Measurements from ENCODE around the gene CDK11B.
"Not testable (repeated sequence)": the region's sequence is repeated elsewhere in the genome, so short reads cannot be mapped to it uniquely, and the experiment has no call there.

CDK11B gene

GRCh38 chr1:1692324-1692713, 33.5 kb upstream of the CDK11B start:
- not testable (repeated sequence) for H3K27me3 Mint-ChIP-seq, H3K9me3 Mint-ChIP-seq
- Mint-ChIP-seq H3K27ac (peak overlapping the region; percentile 80), H3K4me3 (peak overlapping the region; percentile 77), H3K36me3 (ENCODE audit: low read depth) (peaks cover 12% of the 10 kb centered on the region), H3K4me1 (ENCODE audit: low read depth) (peaks cover 12% of the 10 kb centered on the region)
- peak; percentile 91 for DNase-seq

- not testable (repeated sequence) for H3K9me3 Mint-ChIP-seq, H3K27ac Mint-ChIP-seq, DNase-seq, H3K27me3 Mint-ChIP-seq, H3K4me3 Mint-ChIP-seq
- Mint-ChIP-seq H3K36me3 (ENCODE audit: low read depth) (peaks cover 15% of the 10 kb centered on the region), H3K4me1 (ENCODE audit: low read depth) (peaks cover 18% of the 10 kb centered on the region)
These were observed 32.6 kb upstream of the CDK11B start for GRCh38 chr1:1691443-1691842.

- Mint-ChIP-seq H3K4me1 (ENCODE audit: low read depth) (peaks cover 24% of the 10 kb centered on the region), H3K36me3 (ENCODE audit: low read depth) (peaks cover 19% of the 10 kb centered on the region)
- H3K9me3 Mint-ChIP-seq, DNase-seq, H3K27me3 Mint-ChIP-seq, H3K4me3 Mint-ChIP-seq, H3K27ac Mint-ChIP-seq: not testable (repeated sequence)
These were observed 30.7 kb upstream of the CDK11B start for GRCh38 chr1:1689526-1689925.

- Mint-ChIP-seq H3K27ac (peak overlapping the region; percentile 58), H3K27me3 (no peaks in the 10 kb centered on the region), H3K4me1 (ENCODE audit: low read depth) (peaks cover 32% of the 10 kb centered on the region), H3K4me3 (no peak overlapping the region), H3K9me3 (no peaks in the 10 kb centered on the region), H3K36me3 (ENCODE audit: low read depth) (peaks cover 28% of the 10 kb centered on the region)
- DNase-seq: no peak
These were observed 29.0 kb upstream of the CDK11B start for GRCh38 chr1:1687846-1688245.

GRCh38 chr1:1684031-1684681, 25.4 kb upstream of the CDK11B start:
- Mint-ChIP-seq H3K4me1 (ENCODE audit: low read depth) (peaks cover 37% of the 10 kb centered on the region), H3K9me3 (no peaks in the 10 kb centered on the region), H3K36me3 (ENCODE audit: low read depth) (peaks cover 31% of the 10 kb centered on the region), H3K27me3 (no peaks in the 10 kb centered on the region), H3K4me3 (no peak overlapping the region), H3K27ac (peak overlapping the region; percentile 69)
- no peak for DNase-seq

- H3K27me3 Mint-ChIP-seq: no peaks in the 10 kb centered on the region
- H3K36me3 Mint-ChIP-seq (ENCODE audit: low read depth): peaks cover 27% of the 10 kb centered on the region
- DNase-seq: no peak
- H3K4me1 Mint-ChIP-seq (ENCODE audit: low read depth): peaks cover 42% of the 10 kb centered on the region
- H3K4me3 Mint-ChIP-seq: no peak overlapping the region
- no peaks in the 10 kb centered on the region for H3K9me3 Mint-ChIP-seq
- peak overlapping the region; percentile 69 for H3K27ac Mint-ChIP-seq
These were observed 24.5 kb upstream of the CDK11B start for GRCh38 chr1:1683104-1683905.

GRCh38 chr1:1680912-1681273, 22.1 kb upstream of the CDK11B start:
- no peak overlapping the region for H3K27ac Mint-ChIP-seq
- no peaks in the 10 kb centered on the region for H3K9me3 Mint-ChIP-seq
- no peak overlapping the region for H3K4me3 Mint-ChIP-seq
- DNase-seq: no peak
- H3K4me1 Mint-ChIP-seq (ENCODE audit: low read depth): peaks cover 42% of the 10 kb centered on the region
- no peaks in the 10 kb centered on the region for H3K27me3 Mint-ChIP-seq
- H3K36me3 Mint-ChIP-seq (ENCODE audit: low read depth): peaks cover 18% of the 10 kb centered on the region

- Mint-ChIP-seq H3K9me3 (no peaks in the 10 kb centered on the region), H3K36me3 (ENCODE audit: low read depth) (peaks cover 15% of the 10 kb centered on the region), H3K4me3 (no peak overlapping the region), H3K27ac (no peak overlapping the region), H3K27me3 (no peaks in the 10 kb centered on the region), H3K4me1 (ENCODE audit: low read depth) (peaks cover 39% of the 10 kb centered on the region)
- no peak for DNase-seq
These were observed 21.5 kb upstream of the CDK11B start for GRCh38 chr1:1680031-1680911.

- DNase-seq: no peak
- Mint-ChIP-seq H3K9me3 (no peaks in the 10 kb centered on the region), H3K27ac (peak overlapping the region; percentile 92), H3K4me1 (ENCODE audit: low read depth) (peaks cover 38% of the 10 kb centered on the region), H3K4me3 (peak overlapping the region; percentile 79), H3K27me3 (no peaks in the 10 kb centered on the region), H3K36me3 (ENCODE audit: low read depth) (peaks cover 20% of the 10 kb centered on the region)
These were observed 20.0 kb upstream of the CDK11B start for GRCh38 chr1:1678581-1679380.

- peak; percentile 70 for DNase-seq
- peak overlapping the region; percentile 92 for H3K27ac Mint-ChIP-seq
- H3K9me3 Mint-ChIP-seq: no peaks in the 10 kb centered on the region
- H3K36me3 Mint-ChIP-seq (ENCODE audit: low read depth): peaks cover 18% of the 10 kb centered on the region
- peak overlapping the region; percentile 79 for H3K4me3 Mint-ChIP-seq
- H3K27me3 Mint-ChIP-seq: no peaks in the 10 kb centered on the region
- peaks cover 32% of the 10 kb centered on the region for H3K4me1 Mint-ChIP-seq (ENCODE audit: low read depth)
These were observed 19.1 kb upstream of the CDK11B start for GRCh38 chr1:1677718-1678580.

GRCh38 chr1:1676087-1676486, 17.3 kb upstream of the CDK11B start:
- H3K9me3 Mint-ChIP-seq, H3K4me3 Mint-ChIP-seq, H3K27me3 Mint-ChIP-seq, H3K27ac Mint-ChIP-seq, DNase-seq: not testable (repeated sequence)
- H3K36me3 Mint-ChIP-seq (ENCODE audit: low read depth): peaks cover 27% of the 10 kb centered on the region
- H3K4me1 Mint-ChIP-seq (ENCODE audit: low read depth): peaks cover 27% of the 10 kb centered on the region

GRCh38 chr1:1675218-1675617, 16.4 kb upstream of the CDK11B start:
- not testable (repeated sequence) for H3K4me3 Mint-ChIP-seq, H3K27ac Mint-ChIP-seq, H3K9me3 Mint-ChIP-seq, H3K27me3 Mint-ChIP-seq, DNase-seq
- Mint-ChIP-seq H3K36me3 (ENCODE audit: low read depth) (peaks cover 34% of the 10 kb centered on the region), H3K4me1 (ENCODE audit: low read depth) (peaks cover 27% of the 10 kb centered on the region)

- Mint-ChIP-seq H3K4me1 (ENCODE audit: low read depth) (peaks cover 27% of the 10 kb centered on the region), H3K27ac (peak overlapping the region; percentile 73), H3K36me3 (ENCODE audit: low read depth) (peaks cover 38% of the 10 kb centered on the region)
- not testable (repeated sequence) for H3K9me3 Mint-ChIP-seq, DNase-seq, H3K4me3 Mint-ChIP-seq, H3K27me3 Mint-ChIP-seq
These were observed 16.0 kb upstream of the CDK11B start for GRCh38 chr1:1674806-1675205.

All from activated T-cell treated with anti-CD3 and anti-CD28 coated beads, Interleukin-2, amount 50 U/mL, for 24 hours (primary cell).